ENCODE measurements around the gene RPL36AL.

GRCh38 chr14:49623941-49624839 lies 3.8 kb upstream of the RPL36AL start:
- no peak for TF ChIP-seq MXI1 (IDR thresholded peaks at IDR 0.05; ENCODE audit: low read depth, low read length)
- no peak for TF ChIP-seq CTCF (IDR thresholded peaks at IDR 0.05 in 2 of 3, conservative IDR thresholded peaks at IDR 0.05 in 1 of 3; ENCODE audit: control insufficient read depth in 2 of 3, extremely low read depth in 1 of 3, insufficient read depth in 1 of 3, low read depth in 3 of 3, low read length in 3 of 3)
